HCT116 (cell line): ENCODE data around the gene CLEC5A. TPM values are rescaled to one million over a fixed set of nuclear protein-coding genes. Genes with fewer than 3 reads are reported as not detected.
"Not testable (repeated sequence)": the region's sequence is repeated elsewhere in the genome, so short reads cannot be mapped to it uniquely, and the experiment has no call there.

Source experiments
- ATAC-seq: fragments of 200-7000 bp; cut with Tn5 transposase; 2 replicates; pipeline ENCODE4 v1.9.1; 2020; ENCODE audit warnings: mild to moderate bottlenecking, moderate library complexity
- BruUV-seq: library from RNA; stranded (reverse); fragments of 400-500 nt; replicated peaks from 2 replicates; lab custom pipeline; 2021; lab: Mats Ljungman, UMichigan
- CTCF ChIA-PET: fragments of 300-600 bp; sonication (Branson Sonifier 250); formaldehyde crosslinking; loops from one replicate; lab custom pipeline; 2021; ENCODE audit warnings: antibody characterized with exemption; lab: Charles Lee
- POLR2A ChIA-PET: fragments of 300-600, 350-600 bp; sonication (Branson Sonifier 250); formaldehyde crosslinking; loops from one replicate; lab custom pipeline; 2021; ENCODE audit warnings: antibody characterized with exemption; lab: Charles Lee
- RAD21 ChIA-PET, 2 experiments: fragments of 300-600 bp; sonication (Branson Sonifier 250); formaldehyde crosslinking; loops; one replicate each; lab custom pipeline; 2023; ENCODE audit warnings: low total read pairs in 2 of 2; ENCODE audit not compliant: uncharacterized antibody in 2 of 2, unreplicated experiment in 2 of 2, low non-redundant PET in 1 of 2; lab: Charles Lee
- DNase-seq: peaks from one replicate; pipeline ENCODE4 v3.0.0-alpha.2; 2010; ENCODE audit warnings: low read depth, low spot score
- H2AFZ ChIP-seq: fragments of 200-600 bp; shearing (Covaris generic), sonication (generic); 2 replicates; pipeline ENCODE4 v1.6.1; 2017; ENCODE audit warnings: low read depth, mixed run types, mixed read lengths, antibody characterized with exemption, low read length; ENCODE audit not compliant: poor library complexity, severe bottlenecking
- H3K27ac ChIP-seq: 2 replicates; pipeline ENCODE4 v1.5.1; 2012; ENCODE audit warnings: low read depth, low read length
- H3K27me3 ChIP-seq: fragments of 200-600 bp; sonication (generic); 2 replicates; pipeline ENCODE4 v1.6.1; 2016; ENCODE audit warnings: mixed run types, low read length, mixed read lengths; ENCODE audit not compliant: insufficient read depth
- H3K36me3 ChIP-seq, 2 experiments: fragments of 200-500 bp in 1 of 2; fragments of 200-600 bp in 1 of 2; sonication (Bioruptor generic) in 1 of 2; sonication (generic) in 1 of 2; 2 replicates each; pipeline versions ENCODE4 v1.5.1 to v1.6.1; 2014 to 2016; ENCODE audit warnings: low read length in 2 of 2, inconsistent platforms in 1 of 2, mixed read lengths in 1 of 2, mixed run types in 1 of 2; ENCODE audit not compliant: insufficient read depth in 2 of 2, control insufficient read depth in 1 of 2
- H3K4me1 ChIP-seq, 2 experiments: fragments of 200-600 bp in 1 of 2; sonication (generic) in 1 of 2; 2 replicates each; pipeline versions ENCODE4 v1.5.1 to v1.6.1; 2012 to 2017; ENCODE audit warnings: low read length in 2 of 2, inconsistent platforms in 1 of 2, mild to moderate bottlenecking in 1 of 2, mixed read lengths in 1 of 2, mixed run types in 1 of 2, moderate library complexity in 1 of 2; ENCODE audit not compliant: insufficient read depth in 2 of 2, control insufficient read depth in 1 of 2
- H3K4me2 ChIP-seq: fragments of 200-600 bp; sonication (generic); 2 replicates; pipeline ENCODE4 v1.6.1; 2017; ENCODE audit warnings: mixed run types, low read length, mixed read lengths
- H3K4me3 ChIP-seq, 2 experiments: fragments of 200-600 bp in 1 of 2; sonication (generic) in 1 of 2; replicated peaks in 1 of 2; 2 replicates each; pipeline ENCODE4 v1.5.1; 2011 to 2016; ENCODE audit warnings: low read length in 2 of 2, control low read depth in 1 of 2, low read depth in 1 of 2, mild to moderate bottlenecking in 1 of 2, mixed read lengths in 1 of 2, mixed run types in 1 of 2
- H3K79me2 ChIP-seq: fragments of 200-600 bp; sonication (generic); 2 replicates; pipeline ENCODE4 v1.6.1; 2017; ENCODE audit warnings: mild to moderate bottlenecking, mixed run types, low read length, moderate library complexity, mixed read lengths; ENCODE audit not compliant: insufficient read depth
- H3K9ac ChIP-seq: fragments of 200-600 bp; sonication (generic); 2 replicates; pipeline ENCODE4 v1.6.1; 2016; ENCODE audit warnings: low read length, mixed read lengths
- H3K9me2 ChIP-seq: fragments of 200-600 bp; sonication (generic), shearing (Covaris generic); 2 replicates; pipeline ENCODE4 v1.6.1; 2017; ENCODE audit warnings: mixed run types, mild to moderate bottlenecking, moderate library complexity; ENCODE audit not compliant: insufficient read depth
- H3K9me3 ChIP-seq, 2 experiments: fragments of 200-500 bp in 1 of 2; fragments of 200-600 bp in 1 of 2; sonication (Bioruptor generic) in 1 of 2; sonication (generic) in 1 of 2; 2 replicates each; pipeline ENCODE4 v1.6.1; 2014 to 2017; ENCODE audit warnings: low read length in 2 of 2, mixed read lengths in 2 of 2, inconsistent platforms in 1 of 2, low read depth in 1 of 2, mild to moderate bottlenecking in 1 of 2, mixed run types in 1 of 2, moderate library complexity in 1 of 2; ENCODE audit not compliant: control insufficient read depth in 1 of 2, insufficient read depth in 1 of 2
- H4K20me1 ChIP-seq: fragments of 200-600 bp; sonication (generic), shearing (Covaris generic); 2 replicates; pipeline ENCODE4 v1.6.1; 2017; ENCODE audit warnings: mixed run types, mild to moderate bottlenecking, moderate library complexity; ENCODE audit not compliant: insufficient read depth
- CBX3 ChIP-seq: IDR thresholded peaks from 2 replicates; pipeline ENCODE4 v1.6.1; 2012; ENCODE audit warnings: low read depth
- CEBPB ChIP-seq: IDR thresholded peaks from 2 replicates; pipeline ENCODE4 v1.6.1; 2012; ENCODE audit warnings: low read depth
- EZH2 ChIP-seq: fragments of 200-600 bp; sonication (generic); IDR thresholded peaks from 2 replicates; pipeline ENCODE4 v1.6.1; 2017; ENCODE audit warnings: antibody characterized with exemption, mixed run types
- EZH2phosphoT487 ChIP-seq: fragments of 200-600 bp; IDR thresholded peaks from 2 replicates; pipeline ENCODE4 v1.6.1; 2018; ENCODE audit warnings: antibody characterized with exemption, borderline replicate concordance
- JUND ChIP-seq: IDR thresholded peaks from 2 replicates; pipeline ENCODE4 v1.6.1; 2012
- POLR2A ChIP-seq: IDR thresholded peaks from 2 replicates; pipeline ENCODE4 v1.7.0; 2011; ENCODE audit warnings: borderline replicate concordance; ENCODE audit not compliant: insufficient read depth, insufficient read length; ENCODE audit errors: extremely low read depth
- RAD21 ChIP-seq: IDR thresholded peaks from 2 replicates; pipeline ENCODE4 v1.6.1; 2012; ENCODE audit warnings: low read depth, mild to moderate bottlenecking
- SIN3A ChIP-seq: IDR thresholded peaks from 2 replicates; pipeline ENCODE4 v1.6.1; 2012; ENCODE audit warnings: low read depth
- SP1 ChIP-seq: IDR thresholded peaks from 2 replicates; pipeline ENCODE4 v1.6.1; 2012; ENCODE audit warnings: low read depth
- ZNF274 ChIP-seq: fragments of 200-500 bp; sonication (Bioruptor generic); IDR thresholded peaks from 2 replicates; pipeline ENCODE4 v1.6.1; 2014; ENCODE audit warnings: mild to moderate bottlenecking, low read depth, low read length, inconsistent platforms
- intact Hi-C: fragments of 100-400 bp; cut with micrococcal nuclease; formaldehyde crosslinking; loops from 2 replicates; pipeline ENCODE4 v1.10.0; 2022
- total RNA-seq: library from RNA; stranded (reverse); gene quantifications from one replicate; pipeline ENCODE4 v1.2.1, GENCODE V29; 2021; ENCODE audit not compliant: unreplicated experiment
- TF ChIP-seq, protein P1 (sequence below): IDR thresholded peaks from 2 replicates; pipeline ENCODE4 v1.6.1; 2012
- TF ChIP-seq, protein P2 (sequence below): IDR thresholded peaks from 2 replicates; pipeline ENCODE4 v1.6.1; 2012
- TF ChIP-seq, protein P3 (sequence below): IDR thresholded peaks from 2 replicates; pipeline ENCODE4 v1.6.1; 2011; ENCODE audit warnings: mild to moderate bottlenecking, low read length, moderate library complexity; ENCODE audit not compliant: insufficient replicate concordance; ENCODE audit errors: extremely low read depth

CLEC5A gene
- total RNA-seq, 1 experiment from 2014 or later: 0.32 TPM

DNA sequence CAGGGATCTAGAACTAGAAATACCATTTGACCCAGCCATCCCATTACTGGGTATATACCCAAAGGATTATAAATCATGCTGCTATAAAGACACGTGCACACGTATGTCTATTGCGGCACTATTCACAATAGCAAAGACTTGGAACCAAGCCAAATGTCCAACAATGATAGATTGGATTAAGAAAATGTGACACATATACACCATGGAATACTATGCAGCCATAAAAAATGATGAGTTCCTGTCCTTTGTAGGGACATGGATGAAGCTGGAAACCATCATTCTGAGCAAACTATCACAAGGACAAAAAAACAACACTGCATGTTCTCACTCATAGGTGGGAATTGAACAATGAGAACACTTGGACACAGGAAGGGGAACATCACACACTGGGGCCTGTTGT, 47.4 kb downstream of the CLEC5A start:
- H3K27me3 ChIP-seq, RAD21 ChIA-PET, DNase-seq, H3K4me3 ChIP-seq, intact Hi-C loops, CTCF ChIA-PET, H3K9ac ChIP-seq, H3K79me2 ChIP-seq, BruUV-seq, H3K36me3 ChIP-seq, H3K4me2 ChIP-seq, POLR2A ChIA-PET, H3K27ac ChIP-seq, H3K4me1 ChIP-seq, H3K9me2 ChIP-seq, H3K9me3 ChIP-seq, ATAC-seq, H4K20me1 ChIP-seq, H2AFZ ChIP-seq: not testable (repeated sequence)

DNA sequence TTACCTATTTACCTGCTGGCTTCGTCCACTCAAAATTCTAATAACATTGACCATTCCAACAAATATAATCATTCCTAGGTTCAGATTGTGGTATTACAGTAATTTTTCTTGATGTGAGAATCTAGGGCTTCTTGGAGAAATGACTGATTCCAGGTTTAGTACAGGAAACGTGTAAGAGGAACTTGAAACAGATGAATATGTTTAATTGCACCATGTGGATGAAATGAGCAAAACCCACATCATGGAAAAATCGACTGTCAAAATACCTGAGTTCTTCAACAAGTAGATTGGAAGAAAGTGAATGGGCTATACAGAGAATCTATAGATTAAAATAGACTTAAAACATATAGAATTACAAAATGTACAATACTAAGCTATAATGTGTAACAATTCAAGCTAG, 55.4 kb downstream of the CLEC5A start:
- Histone ChIP-seq H3K9me2 (no peaks in the 10 kb centered on the region), H3K36me3 (no peaks in the 10 kb centered on the region), H3K79me2 (no peaks in the 10 kb centered on the region), H3K4me3 (no peak overlapping the region), H2AFZ (no peak overlapping the region), H3K9me3 (no peaks in the 10 kb centered on the region), H3K27me3 (no peaks in the 10 kb centered on the region), H3K4me1 (no peaks in the 10 kb centered on the region)
- CTCF ChIA-PET: no interaction called here
- RAD21 ChIA-PET: no interaction called here
- POLR2A ChIA-PET: no interaction called here
- TF ChIP-seq POLR2A (no peak), EZH2 (no peak), CEBPB (no peak), ZNF274 (no peak), SP1 (no peak), CBX3 (no peak), JUND (no peak), EZH2phosphoT487 (no peak), RAD21 (no peak), SIN3A (no peak)
- TF ChIP-seq, protein P1, sequence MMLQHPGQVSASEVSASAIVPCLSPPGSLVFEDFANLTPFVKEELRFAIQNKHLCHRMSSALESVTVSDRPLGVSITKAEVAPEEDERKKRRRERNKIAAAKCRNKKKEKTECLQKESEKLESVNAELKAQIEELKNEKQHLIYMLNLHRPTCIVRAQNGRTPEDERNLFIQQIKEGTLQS: no peak
- TF ChIP-seq, protein P2, sequence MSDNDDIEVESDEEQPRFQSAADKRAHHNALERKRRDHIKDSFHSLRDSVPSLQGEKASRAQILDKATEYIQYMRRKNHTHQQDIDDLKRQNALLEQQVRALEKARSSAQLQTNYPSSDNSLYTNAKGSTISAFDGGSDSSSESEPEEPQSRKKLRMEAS: no peak
- TF ChIP-seq, protein P3, sequence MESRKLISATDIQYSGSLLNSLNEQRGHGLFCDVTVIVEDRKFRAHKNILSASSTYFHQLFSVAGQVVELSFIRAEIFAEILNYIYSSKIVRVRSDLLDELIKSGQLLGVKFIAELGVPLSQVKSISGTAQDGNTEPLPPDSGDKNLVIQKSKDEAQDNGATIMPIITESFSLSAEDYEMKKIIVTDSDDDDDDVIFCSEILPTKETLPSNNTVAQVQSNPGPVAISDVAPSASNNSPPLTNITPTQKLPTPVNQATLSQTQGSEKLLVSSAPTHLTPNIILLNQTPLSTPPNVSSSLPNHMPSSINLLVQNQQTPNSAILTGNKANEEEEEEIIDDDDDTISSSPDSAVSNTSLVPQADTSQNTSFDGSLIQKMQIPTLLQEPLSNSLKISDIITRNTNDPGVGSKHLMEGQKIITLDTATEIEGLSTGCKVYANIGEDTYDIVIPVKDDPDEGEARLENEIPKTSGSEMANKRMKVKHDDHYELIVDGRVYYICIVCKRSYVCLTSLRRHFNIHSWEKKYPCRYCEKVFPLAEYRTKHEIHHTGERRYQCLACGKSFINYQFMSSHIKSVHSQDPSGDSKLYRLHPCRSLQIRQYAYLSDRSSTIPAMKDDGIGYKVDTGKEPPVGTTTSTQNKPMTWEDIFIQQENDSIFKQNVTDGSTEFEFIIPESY: no peak
- TF ChIP-seq, all 23 proteins: peak for 0
- H3K27ac ChIP-seq: no peak overlapping the region
- no peak for DNase-seq
- no peaks in the 10 kb centered on the region for H4K20me1 ChIP-seq
- BruUV-seq: no TSS peak
- no peak overlapping the region for H3K9ac ChIP-seq
- H3K4me2 ChIP-seq: no peak overlapping the region
- intact Hi-C loops: no loop called here
- ATAC-seq: no peak
